H9 (cell line): ENCODE results near the gene SERPINB2. TPM values are rescaled to one million over a fixed set of nuclear protein-coding genes. Genes with fewer than 3 reads are reported as not detected.

Experiments
- DNase-seq: peaks from one replicate; pipeline ENCODE4 v3.0.0-alpha.2; 2017
- H2AFZ ChIP-seq: one replicate; pipeline ENCODE4 v1.6.1; 2013; ENCODE audit warnings: mild to moderate bottlenecking, low read length, control low read depth, moderate library complexity
- H2AK5ac ChIP-seq: 2 replicates; pipeline ENCODE4 v1.6.1; 2013; ENCODE audit warnings: low read length, control low read depth, mixed read lengths; ENCODE audit not compliant: insufficient read length
- H2BK120ac ChIP-seq: one replicate; pipeline ENCODE4 v1.6.1; 2013; ENCODE audit warnings: low read depth, mild to moderate bottlenecking, low read length, control low read depth, inconsistent platforms; ENCODE audit not compliant: poor library complexity, severe bottlenecking
- H2BK12ac ChIP-seq: 2 replicates; pipeline ENCODE4 v1.6.1; 2013; ENCODE audit warnings: low read length, control low read depth, mixed read lengths, low read depth; ENCODE audit not compliant: insufficient read length
- H2BK15ac ChIP-seq: 2 replicates; pipeline ENCODE4 v1.6.1; 2013; ENCODE audit warnings: low read depth, low read length, control low read depth
- H2BK20ac ChIP-seq: one replicate; pipeline ENCODE4 v1.6.1; 2013; ENCODE audit warnings: low read depth, mild to moderate bottlenecking, low read length, control low read depth, inconsistent platforms; ENCODE audit not compliant: poor library complexity, severe bottlenecking
- H2BK5ac ChIP-seq: 2 replicates; pipeline ENCODE4 v1.6.1; 2013; ENCODE audit warnings: low read length, control low read depth, mixed read lengths; ENCODE audit not compliant: insufficient read length
- H3K14ac ChIP-seq: 2 replicates; pipeline ENCODE4 v1.6.1; 2013; ENCODE audit warnings: low read length, control low read depth; ENCODE audit not compliant: insufficient read depth
- H3K18ac ChIP-seq: 2 replicates; pipeline ENCODE4 v1.6.1; 2013; ENCODE audit warnings: low read depth, mild to moderate bottlenecking, mixed read lengths, low read length, control low read depth; ENCODE audit not compliant: insufficient read length
- H3K23ac ChIP-seq: 2 replicates; pipeline ENCODE4 v1.6.1; 2013; ENCODE audit warnings: low read length, control low read depth, mixed read lengths, low read depth; ENCODE audit not compliant: insufficient read length
- H3K23me2 ChIP-seq: 2 replicates; pipeline ENCODE4 v1.6.1; 2013; ENCODE audit warnings: low read depth, mild to moderate bottlenecking, mixed read lengths, low read length, control low read depth; ENCODE audit not compliant: insufficient read length, poor library complexity, severe bottlenecking
- H3K27ac ChIP-seq: 2 replicates; pipeline ENCODE4 v1.5.1; 2013; ENCODE audit warnings: low read length, control low read depth, mixed read lengths, low read depth; ENCODE audit not compliant: insufficient read length
- H3K27me3 ChIP-seq: 2 replicates; pipeline ENCODE4 v1.6.1; 2013; ENCODE audit warnings: low read length, control low read depth, inconsistent platforms; ENCODE audit not compliant: insufficient read depth
- H3K4ac ChIP-seq: 2 replicates; pipeline ENCODE4 v1.6.1; 2013; ENCODE audit warnings: low read depth, mild to moderate bottlenecking, control low read depth, inconsistent platforms, low read length, moderate library complexity
- H3K4me1 ChIP-seq: 2 replicates; pipeline ENCODE4 v1.6.1; 2013; ENCODE audit warnings: low read length, control low read depth, inconsistent platforms; ENCODE audit not compliant: insufficient read depth
- H3K4me2 ChIP-seq: 2 replicates; pipeline ENCODE4 v1.6.1; 2013; ENCODE audit warnings: low read length, control low read depth, mixed read lengths; ENCODE audit not compliant: insufficient read length, insufficient read depth
- H3K56ac ChIP-seq: 2 replicates; pipeline ENCODE4 v1.6.1; 2013; ENCODE audit warnings: low read depth, mild to moderate bottlenecking, mixed read lengths, low read length, control low read depth; ENCODE audit not compliant: insufficient read length
- H3K79me1 ChIP-seq: 2 replicates; pipeline ENCODE4 v1.6.1; 2013; ENCODE audit warnings: low read depth, mild to moderate bottlenecking, moderate library complexity, low read length, control low read depth, inconsistent platforms; ENCODE audit not compliant: insufficient read depth, poor library complexity, severe bottlenecking
- H3K79me2 ChIP-seq: 2 replicates; pipeline ENCODE4 v1.6.1; 2013; ENCODE audit warnings: low read length, control low read depth, inconsistent platforms; ENCODE audit not compliant: insufficient read depth
- H3K9ac ChIP-seq: 2 replicates; pipeline ENCODE4 v1.6.1; 2013; ENCODE audit warnings: low read length, control low read depth, mixed read lengths; ENCODE audit not compliant: insufficient read length; ENCODE audit errors: extremely low read depth
- H3K9me3 ChIP-seq: one replicate; pipeline ENCODE4 v1.6.1; 2013; ENCODE audit warnings: low read depth, low read length, inconsistent platforms; ENCODE audit not compliant: control insufficient read depth
- H3T11ph ChIP-seq: one replicate; pipeline ENCODE4 v1.6.1; 2013; ENCODE audit warnings: mild to moderate bottlenecking, low read length, control low read depth, inconsistent platforms
- H4K20me1 ChIP-seq: one replicate; pipeline ENCODE4 v1.6.1; 2013; ENCODE audit not compliant: control insufficient read depth, insufficient read length, insufficient read depth
- H4K5ac ChIP-seq: 2 replicates; pipeline ENCODE4 v1.6.1; 2013; ENCODE audit warnings: low read depth, mild to moderate bottlenecking, mixed read lengths, low read length, control low read depth; ENCODE audit not compliant: insufficient read length
- H4K8ac ChIP-seq: replicated peaks from 2 replicates; pipeline ENCODE4 v1.6.1; 2013; ENCODE audit warnings: low read length, control low read depth, mixed read lengths, low read depth; ENCODE audit not compliant: insufficient read length
- H4K91ac ChIP-seq: 2 replicates; pipeline ENCODE4 v1.6.1; 2013; ENCODE audit warnings: low read depth, mild to moderate bottlenecking, moderate library complexity, mixed read lengths, low read length, control low read depth; ENCODE audit not compliant: insufficient read length
- H3K27ac Mint-ChIP-seq, 3 experiments: 2 replicates in 2 of 3; 3 replicates in 1 of 3; pipeline ENCODE4 v1.8.0; 2020 to 2021; ENCODE audit warnings: mixed read lengths in 3 of 3, mild to moderate bottlenecking in 1 of 3, moderate library complexity in 1 of 3
- H3K27me3 Mint-ChIP-seq: 2 replicates; pipeline ENCODE4 v1.8.0; 2021; ENCODE audit warnings: low read depth, mild to moderate bottlenecking, moderate library complexity, mixed read lengths
- H3K36me3 Mint-ChIP-seq, 3 experiments: 2 replicates in 2 of 3; 3 replicates in 1 of 3; pipeline ENCODE4 v1.8.0; 2020 to 2021; ENCODE audit warnings: low read depth in 3 of 3, mixed read lengths in 3 of 3; ENCODE audit not compliant: insufficient read depth in 1 of 3
- H3K4me1 Mint-ChIP-seq, 2 experiments: 2 replicates each; pipeline ENCODE4 v1.8.0; 2020; ENCODE audit warnings: mixed read lengths in 2 of 2
- H3K4me3 Mint-ChIP-seq, 2 experiments: 2 replicates in 1 of 2; 3 replicates in 1 of 2; pipeline ENCODE4 v1.8.0; 2020 to 2021; ENCODE audit warnings: mild to moderate bottlenecking in 2 of 2, mixed read lengths in 2 of 2, moderate library complexity in 1 of 2
- H3K9me3 Mint-ChIP-seq, 2 experiments: 2 replicates in 1 of 2; 3 replicates in 1 of 2; pipeline ENCODE4 v1.8.0; 2020; ENCODE audit warnings: mild to moderate bottlenecking in 2 of 2, mixed read lengths in 2 of 2, moderate library complexity in 1 of 2
- WGBS: extraction: QIAGEN DNeasy Blood & Tissue Kit; methylation state at CpG from one replicate; pipeline ENCODE4 v1.1.7; 2013; ENCODE audit warnings: missing lambda C conversion rate, low lambda C conversion rate, mixed read lengths; ENCODE audit not compliant: insufficient read length; ENCODE audit errors: extremely low coverage; 5-methylcytosine and 5-hydroxymethylcytosine counted together
- total RNA-seq: library from RNA; stranded (reverse); gene quantifications from 2 replicates; pipeline ENCODE4 v1.2.1, GENCODE V29; 2021
- TF ChIP-seq, protein P1 (sequence below): fragments of 200-600 bp; sonication (generic); conservative IDR thresholded peaks from 3 replicates; pipeline ENCODE4 v1.8.0; 2021; ENCODE audit warnings: antibody characterized with exemption, mild to moderate bottlenecking

Gene SERPINB2
- total RNA-seq, 1 experiment from 2014 or later = not detected

DNA sequence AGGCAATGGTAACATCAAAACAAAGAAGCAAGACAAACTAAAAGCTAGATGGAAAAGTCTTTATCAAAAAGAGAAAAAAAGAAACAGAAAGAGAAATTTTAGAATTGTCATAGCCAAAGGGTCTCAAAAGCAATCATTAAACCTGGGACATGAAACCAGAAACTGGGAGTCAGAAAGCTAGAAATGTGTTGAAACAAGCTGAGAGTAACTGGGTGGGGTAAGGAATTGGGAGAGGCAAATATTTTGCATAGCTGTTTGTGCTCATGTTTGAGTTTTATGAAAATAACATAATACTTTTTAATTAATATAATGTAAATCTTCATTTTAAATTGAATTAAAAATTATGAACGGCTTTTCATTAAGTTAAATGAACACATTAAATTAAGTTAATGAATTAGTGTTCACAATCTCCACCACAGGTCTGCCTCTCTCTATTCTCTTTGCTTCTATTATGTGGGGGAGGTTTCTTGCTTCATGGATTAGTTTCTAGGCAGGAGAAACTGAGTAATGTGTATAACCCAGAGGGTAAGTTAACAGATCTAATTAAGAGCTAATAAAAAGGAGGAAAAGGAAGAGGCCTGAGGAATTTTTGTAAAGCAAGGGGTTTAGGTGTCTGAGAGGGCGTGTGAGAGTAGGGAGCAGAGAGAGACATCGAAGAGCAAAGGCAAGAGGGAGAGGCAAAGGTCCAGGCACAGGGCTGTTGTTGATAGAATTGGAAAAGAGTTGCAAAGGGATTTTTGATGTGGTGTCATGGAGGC is 20.0 kb upstream of the SERPINB2 start:
- H3K56ac ChIP-seq = no peak overlapping the region
- H3K4me3 Mint-ChIP-seq = no peak overlapping the region
- H3K79me2 ChIP-seq = no peaks in the 10 kb centered on the region
- no peaks in the 10 kb centered on the region for H3K23me2 ChIP-seq
- no peak overlapping the region for H2BK12ac ChIP-seq
- no peak overlapping the region for H3T11ph ChIP-seq
- WGBS = no CpG with 5 or more reads among the region's 3 CpGs
- no peak overlapping the region for H3K27ac Mint-ChIP-seq
- no peaks in the 10 kb centered on the region for H4K20me1 ChIP-seq
- no peak for DNase-seq
- H3K9me3 ChIP-seq = no peaks in the 10 kb centered on the region
- H3K27ac ChIP-seq = no peak overlapping the region
- H3K9me3 Mint-ChIP-seq = no peaks in the 10 kb centered on the region
- H4K8ac ChIP-seq = no peak overlapping the region
- H2BK5ac ChIP-seq = no peak overlapping the region
- H3K27me3 ChIP-seq = no peaks in the 10 kb centered on the region
- H3K79me1 ChIP-seq = no peaks in the 10 kb centered on the region
- no peak overlapping the region for H4K5ac ChIP-seq
- H3K27me3 Mint-ChIP-seq = no peaks in the 10 kb centered on the region
- no peak overlapping the region for H2BK20ac ChIP-seq
- H2BK15ac ChIP-seq = no peak overlapping the region
- TF ChIP-seq, protein P1, sequence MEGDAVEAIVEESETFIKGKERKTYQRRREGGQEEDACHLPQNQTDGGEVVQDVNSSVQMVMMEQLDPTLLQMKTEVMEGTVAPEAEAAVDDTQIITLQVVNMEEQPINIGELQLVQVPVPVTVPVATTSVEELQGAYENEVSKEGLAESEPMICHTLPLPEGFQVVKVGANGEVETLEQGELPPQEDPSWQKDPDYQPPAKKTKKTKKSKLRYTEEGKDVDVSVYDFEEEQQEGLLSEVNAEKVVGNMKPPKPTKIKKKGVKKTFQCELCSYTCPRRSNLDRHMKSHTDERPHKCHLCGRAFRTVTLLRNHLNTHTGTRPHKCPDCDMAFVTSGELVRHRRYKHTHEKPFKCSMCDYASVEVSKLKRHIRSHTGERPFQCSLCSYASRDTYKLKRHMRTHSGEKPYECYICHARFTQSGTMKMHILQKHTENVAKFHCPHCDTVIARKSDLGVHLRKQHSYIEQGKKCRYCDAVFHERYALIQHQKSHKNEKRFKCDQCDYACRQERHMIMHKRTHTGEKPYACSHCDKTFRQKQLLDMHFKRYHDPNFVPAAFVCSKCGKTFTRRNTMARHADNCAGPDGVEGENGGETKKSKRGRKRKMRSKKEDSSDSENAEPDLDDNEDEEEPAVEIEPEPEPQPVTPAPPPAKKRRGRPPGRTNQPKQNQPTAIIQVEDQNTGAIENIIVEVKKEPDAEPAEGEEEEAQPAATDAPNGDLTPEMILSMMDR = no peak
- no peak overlapping the region for H3K9ac ChIP-seq
- no peak overlapping the region for H2AFZ ChIP-seq
- no peak overlapping the region for H3K14ac ChIP-seq
- H2BK120ac ChIP-seq = no peak overlapping the region
- H3K4me1 Mint-ChIP-seq = no peaks in the 10 kb centered on the region
- H3K4ac ChIP-seq = no peak overlapping the region
- no peak overlapping the region for H4K91ac ChIP-seq
- H2AK5ac ChIP-seq = no peak overlapping the region
- H3K18ac ChIP-seq = no peak overlapping the region
- H3K23ac ChIP-seq = no peak overlapping the region
- H3K4me2 ChIP-seq = no peak overlapping the region
- H3K36me3 Mint-ChIP-seq = no peaks in the 10 kb centered on the region
- H3K4me1 ChIP-seq = no peaks in the 10 kb centered on the region
